Posterior cingulate gyrus (tissue), 11 donors: Measurements from ENCODE around the gene MRPL54.
A peak's percentile ranks its signal among the peaks of the same experiment; 100 is the strongest.
"Not testable (repeated sequence)": the region's sequence is repeated elsewhere in the genome, so short reads cannot be mapped to it uniquely, and the experiment has no call there.

Experiments
- DNase-seq, 10 donors: peaks; one replicate each; pipeline versions ENCODE4 v3.0.0 to v3.0.0-alpha.2; 2020 to 2021; ENCODE audit warnings: mixed read lengths in 3 of 10
- intact Hi-C: fragments of 100-400 bp; cut with DNase I; formaldehyde crosslinking; loops from one replicate; pipeline ENCODE4 v1.15.1; 2023

The MRPL54 gene

GRCh38 chr19:3807131-3807480 is 44.6 kb downstream of the MRPL54 start:
- no peak for DNase-seq

GRCh38 chr19:3807574-3808354 is 45.3 kb downstream of the MRPL54 start:
- no peak for DNase-seq
- intact Hi-C loops: no loop called here

More at GRCh38 chr19:3807131-3807480, 44.6 kb downstream of the MRPL54 start:
- intact Hi-C loops: no loop called here

GRCh38 chr19:3808420-3809143 is 46.1 kb downstream of the MRPL54 start:
- intact Hi-C loops: no loop called here
- DNase-seq: peak in 4 of 10 donors; percentile 11 to 91 (median 58)

- intact Hi-C loops: no loop called here
- DNase-seq: no peak
These were observed 47.6 kb downstream of the MRPL54 start for GRCh38 chr19:3809881-3810707.

- peak in 1 of 10 donors; percentile 81 for DNase-seq
These were observed 48.4 kb downstream of the MRPL54 start for GRCh38 chr19:3810708-3811355.

GRCh38 chr19:3813473-3814392 is 51.3 kb downstream of the MRPL54 start:
- intact Hi-C loops: no loop called here
- DNase-seq: no peak

More at GRCh38 chr19:3810708-3811355, 48.4 kb downstream of the MRPL54 start:
- intact Hi-C loops: no loop called here

- intact Hi-C loops: no loop called here
- DNase-seq: no peak
These were observed 52.2 kb downstream of the MRPL54 start for GRCh38 chr19:3814648-3815047.

GRCh38 chr19:3816148-3816547 is 53.7 kb downstream of the MRPL54 start:
- intact Hi-C loops, DNase-seq: not testable (repeated sequence)

GRCh38 chr19:3816566-3817218 is 54.2 kb downstream of the MRPL54 start:
- intact Hi-C loops: no loop called here
- DNase-seq: no peak
